ENCODE results near the gene CAPN8.

DNA sequence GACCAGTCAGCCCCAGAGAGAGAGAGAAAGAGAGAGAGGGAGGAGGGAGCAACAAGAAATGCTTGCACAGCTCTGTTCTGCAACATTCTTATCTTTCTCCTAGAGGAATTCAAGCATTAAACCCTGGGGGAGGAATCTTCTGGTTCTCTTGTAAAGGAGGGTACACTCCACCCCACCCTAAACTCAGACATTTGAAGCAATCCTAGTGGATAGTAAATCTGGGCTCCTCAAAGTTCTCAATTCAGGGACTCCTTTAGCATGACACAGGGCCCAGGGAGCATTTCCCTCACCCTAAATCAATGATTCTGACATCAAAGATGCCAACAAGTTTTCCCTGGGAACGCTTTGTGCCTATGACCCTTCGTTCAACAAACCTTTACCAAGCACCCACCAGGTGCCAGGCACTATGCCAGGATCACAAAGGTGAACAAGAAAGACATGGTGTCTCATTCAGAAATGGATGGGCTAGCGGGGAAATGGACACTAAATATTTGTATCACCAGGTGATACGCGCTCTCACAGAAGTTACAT, 35.0 kb upstream of the CAPN8 start:
- TF ChIP-seq, protein P1, sequence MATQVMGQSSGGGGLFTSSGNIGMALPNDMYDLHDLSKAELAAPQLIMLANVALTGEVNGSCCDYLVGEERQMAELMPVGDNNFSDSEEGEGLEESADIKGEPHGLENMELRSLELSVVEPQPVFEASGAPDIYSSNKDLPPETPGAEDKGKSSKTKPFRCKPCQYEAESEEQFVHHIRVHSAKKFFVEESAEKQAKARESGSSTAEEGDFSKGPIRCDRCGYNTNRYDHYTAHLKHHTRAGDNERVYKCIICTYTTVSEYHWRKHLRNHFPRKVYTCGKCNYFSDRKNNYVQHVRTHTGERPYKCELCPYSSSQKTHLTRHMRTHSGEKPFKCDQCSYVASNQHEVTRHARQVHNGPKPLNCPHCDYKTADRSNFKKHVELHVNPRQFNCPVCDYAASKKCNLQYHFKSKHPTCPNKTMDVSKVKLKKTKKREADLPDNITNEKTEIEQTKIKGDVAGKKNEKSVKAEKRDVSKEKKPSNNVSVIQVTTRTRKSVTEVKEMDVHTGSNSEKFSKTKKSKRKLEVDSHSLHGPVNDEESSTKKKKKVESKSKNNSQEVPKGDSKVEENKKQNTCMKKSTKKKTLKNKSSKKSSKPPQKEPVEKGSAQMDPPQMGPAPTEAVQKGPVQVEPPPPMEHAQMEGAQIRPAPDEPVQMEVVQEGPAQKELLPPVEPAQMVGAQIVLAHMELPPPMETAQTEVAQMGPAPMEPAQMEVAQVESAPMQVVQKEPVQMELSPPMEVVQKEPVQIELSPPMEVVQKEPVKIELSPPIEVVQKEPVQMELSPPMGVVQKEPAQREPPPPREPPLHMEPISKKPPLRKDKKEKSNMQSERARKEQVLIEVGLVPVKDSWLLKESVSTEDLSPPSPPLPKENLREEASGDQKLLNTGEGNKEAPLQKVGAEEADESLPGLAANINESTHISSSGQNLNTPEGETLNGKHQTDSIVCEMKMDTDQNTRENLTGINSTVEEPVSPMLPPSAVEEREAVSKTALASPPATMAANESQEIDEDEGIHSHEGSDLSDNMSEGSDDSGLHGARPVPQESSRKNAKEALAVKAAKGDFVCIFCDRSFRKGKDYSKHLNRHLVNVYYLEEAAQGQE (IDR thresholded peaks at IDR 0.05; ENCODE audit: low read depth) = no peak
- TF ChIP-seq FOXM1 (IDR thresholded peaks at IDR 0.05; ENCODE audit: borderline replicate concordance, low read depth) (no peak), NFIC (IDR thresholded peaks at IDR 0.05) (no peak), TAF1 (IDR thresholded peaks at IDR 0.05; ENCODE audit: low read depth) (no peak), ZBTB7A (IDR thresholded peaks at IDR 0.05; ENCODE audit: low read depth) (no peak), EP300 (IDR thresholded peaks at IDR 0.05; ENCODE audit: borderline replicate concordance) (no peak), YY1 (IDR thresholded peaks at IDR 0.05; ENCODE audit: low read depth) (no peak), CREB1 (IDR thresholded peaks at IDR 0.05; ENCODE audit: low read depth) (no peak), RAD21 (IDR thresholded peaks at IDR 0.05; ENCODE audit: low read depth) (no peak), TEAD4 (IDR thresholded peaks at IDR 0.05) (no peak), CEBPB (IDR thresholded peaks at IDR 0.05) (no peak), TCF12 (IDR thresholded peaks at IDR 0.05; ENCODE audit: low read depth) (no peak)
- TF ChIP-seq, protein P2, sequence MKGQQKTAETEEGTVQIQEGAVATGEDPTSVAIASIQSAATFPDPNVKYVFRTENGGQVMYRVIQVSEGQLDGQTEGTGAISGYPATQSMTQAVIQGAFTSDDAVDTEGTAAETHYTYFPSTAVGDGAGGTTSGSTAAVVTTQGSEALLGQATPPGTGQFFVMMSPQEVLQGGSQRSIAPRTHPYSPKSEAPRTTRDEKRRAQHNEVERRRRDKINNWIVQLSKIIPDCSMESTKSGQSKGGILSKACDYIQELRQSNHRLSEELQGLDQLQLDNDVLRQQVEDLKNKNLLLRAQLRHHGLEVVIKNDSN (IDR thresholded peaks at IDR 0.05) = no peak
- TF ChIP-seq, protein P3, sequence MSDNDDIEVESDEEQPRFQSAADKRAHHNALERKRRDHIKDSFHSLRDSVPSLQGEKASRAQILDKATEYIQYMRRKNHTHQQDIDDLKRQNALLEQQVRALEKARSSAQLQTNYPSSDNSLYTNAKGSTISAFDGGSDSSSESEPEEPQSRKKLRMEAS (IDR thresholded peaks at IDR 0.05) = no peak

Data from Ishikawa (cell line).